GM12892 (cell line): Measurements from ENCODE around the gene BST1.

Experiments
- POLR2A ChIP-seq: IDR thresholded peaks from 2 replicates; pipeline ENCODE4 v1.6.1; 2011; ENCODE audit warnings: low read depth, low read length, control low read depth
- POLR2AphosphoS5 ChIP-seq: IDR thresholded peaks from 2 replicates; pipeline ENCODE4 v1.6.1; 2011; ENCODE audit warnings: low read depth, low read length, control low read depth
- TAF1 ChIP-seq: IDR thresholded peaks from 2 replicates; pipeline ENCODE4 v1.6.1; 2011; ENCODE audit warnings: low read depth, mild to moderate bottlenecking, control low read depth, low read length, borderline replicate concordance

GRCh38 chr4:15659768-15660570 is 42.9 kb upstream of the BST1 start:
- TF ChIP-seq POLR2AphosphoS5 (no peak), POLR2A (no peak), TAF1 (no peak)
